PFSK-1 (cell line): ENCODE data around the gene INPP4B.

ENCODE experiments used
- FOXP2 ChIP-seq: optimal IDR thresholded peaks from 2 replicates; pipeline ENCODE3; 2011; ENCODE audit warnings: borderline replicate concordance, control low read depth, inconsistent platforms; ENCODE audit not compliant: insufficient read depth; ENCODE audit errors: extremely low read length, extremely low read depth
- POLR2AphosphoS5 ChIP-seq: IDR thresholded peaks from 2 replicates; pipeline ENCODE4 v1.6.1; 2012; ENCODE audit warnings: low read depth, mild to moderate bottlenecking, control low read depth, low read length, moderate library complexity
- TAF1 ChIP-seq: IDR thresholded peaks from 2 replicates; pipeline ENCODE4 v1.6.1; 2012; ENCODE audit warnings: low read length, control low read depth, borderline replicate concordance; ENCODE audit not compliant: insufficient read depth

- no peak for TF ChIP-seq FOXP2
- no peak for TF ChIP-seq POLR2AphosphoS5
- no peak for TF ChIP-seq TAF1
These were observed 780.9 kb downstream of the INPP4B start for GRCh38 chr4:142065086-142065647.
